ENCODE measurements around the gene RNF31. TPM values are rescaled to one million over a fixed set of nuclear protein-coding genes. Genes with fewer than 3 reads are reported as not detected.

The RNF31 gene
- total RNA-seq, 2 donors from 2014 or later, result 31.6 to 41.7 TPM

DNA sequence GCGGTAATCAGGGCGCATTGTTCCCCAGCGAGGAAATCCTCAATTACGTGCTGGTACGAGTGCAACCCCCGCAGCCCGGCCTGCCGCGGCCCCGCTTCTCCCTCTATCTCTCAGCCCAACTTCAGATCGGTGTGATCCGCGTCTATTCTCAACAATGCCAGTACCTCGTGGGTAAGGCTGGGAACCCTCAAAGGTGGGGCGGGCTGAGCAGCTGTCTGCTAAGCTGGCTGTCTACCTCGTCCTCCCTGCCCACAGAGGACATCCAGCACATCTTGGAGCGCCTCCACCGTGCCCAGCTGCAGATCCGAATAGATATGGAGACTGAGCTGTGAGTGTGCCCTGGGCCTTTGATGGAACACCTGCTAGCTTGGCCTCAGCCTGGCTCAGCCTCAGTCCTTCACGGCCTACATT is 25.6 kb downstream of the RNF31 start:
- intact Hi-C loops (cut with DNase I), result no loop called here
- ATAC-seq (no peak), DNase-seq (no peak)

DNA sequence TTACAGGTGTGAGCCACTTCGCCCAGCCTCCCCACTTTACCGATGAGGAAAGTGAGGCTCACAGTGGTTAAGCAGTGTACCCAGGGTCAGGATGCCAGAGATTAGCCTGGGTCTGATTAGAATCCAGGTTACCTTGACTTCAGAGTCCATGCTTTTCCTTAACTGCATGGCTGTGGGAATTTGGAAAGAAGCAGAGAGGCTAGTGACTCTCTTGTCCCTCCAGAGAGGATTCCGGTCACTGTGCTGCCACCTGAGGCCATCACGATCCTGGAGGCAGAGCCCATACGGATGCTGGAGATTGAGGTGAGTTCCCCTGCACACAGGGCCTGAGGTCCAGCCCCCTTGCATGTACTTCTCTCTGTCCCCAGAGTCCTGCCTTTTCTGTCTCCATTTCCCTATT is 29.3 kb downstream of the RNF31 start:
- intact Hi-C loops (cut with DNase I), result no loop called here
- ATAC-seq, result no peak
- no peak for DNase-seq

DNA sequence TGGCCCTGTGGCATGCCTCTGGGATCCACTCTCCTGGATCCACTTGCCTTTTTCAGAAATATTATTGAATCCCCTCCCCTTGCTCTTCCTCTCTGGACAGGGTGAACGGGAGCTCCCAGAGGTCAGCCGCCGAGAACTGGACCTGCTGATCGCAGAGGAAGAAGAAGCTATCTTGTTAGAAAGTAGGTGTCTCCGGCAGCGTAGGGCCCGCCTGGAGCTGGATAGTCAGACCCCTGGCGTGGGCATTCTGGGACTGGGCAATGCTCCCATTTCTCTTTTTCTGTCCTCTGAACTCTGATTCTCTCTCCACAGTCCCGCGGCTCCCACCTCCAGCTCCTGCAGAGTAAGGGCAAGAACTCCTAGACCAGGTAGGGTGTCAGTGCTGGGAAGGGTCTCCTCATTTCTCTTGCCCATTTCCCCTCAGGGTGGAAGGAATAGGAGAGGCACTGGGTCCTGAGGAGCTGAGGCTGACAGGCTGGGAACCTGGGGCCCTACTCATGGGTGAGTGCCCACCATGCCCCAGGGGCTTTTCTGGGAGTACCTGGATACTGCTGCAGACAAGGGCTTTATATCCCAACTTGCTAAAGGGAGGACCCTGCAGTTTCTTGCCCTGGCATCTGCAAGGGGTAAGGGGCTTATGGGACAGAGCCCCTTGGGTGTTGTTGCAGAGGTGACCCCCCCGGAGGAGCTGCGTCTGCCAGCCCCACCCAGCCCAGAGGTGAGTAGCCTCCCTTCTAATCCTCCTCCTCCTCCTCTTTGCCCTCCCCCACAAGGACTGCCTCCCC is 29.9 kb downstream of the RNF31 start:
- ATAC-seq (no peak), DNase-seq (no peak)
- intact Hi-C loops (cut with DNase I), result no loop called here

DNA sequence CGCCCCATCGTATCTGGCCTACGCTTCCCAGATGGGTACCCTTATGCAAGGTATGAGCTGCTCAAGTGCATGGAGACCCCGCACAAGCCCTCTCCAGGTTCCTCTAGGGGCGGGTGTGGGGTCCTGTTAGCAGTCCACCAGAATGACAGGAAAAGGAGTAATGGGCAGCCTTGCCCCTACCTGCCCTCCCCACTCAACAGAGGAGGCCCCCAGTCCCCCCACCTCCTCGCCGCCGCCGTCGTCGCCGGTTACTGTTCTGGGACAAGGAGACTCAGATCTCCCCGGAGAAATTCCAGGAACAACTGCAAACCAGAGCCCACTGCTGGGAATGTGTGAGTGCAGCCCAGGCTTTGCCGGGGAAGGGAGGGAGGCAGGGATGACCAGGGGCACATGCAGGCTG is 30.6 kb downstream of the RNF31 start:
- ATAC-seq, result no peak
- no peak for DNase-seq
- intact Hi-C loops (cut with DNase I), result no loop called here

- intact Hi-C loops (cut with DNase I), result no loop called here
- ATAC-seq, result no peak
- no peak for DNase-seq
These were observed 31.3 kb downstream of the RNF31 start for GRCh38 chr14:24178399-24179178.

DNA sequence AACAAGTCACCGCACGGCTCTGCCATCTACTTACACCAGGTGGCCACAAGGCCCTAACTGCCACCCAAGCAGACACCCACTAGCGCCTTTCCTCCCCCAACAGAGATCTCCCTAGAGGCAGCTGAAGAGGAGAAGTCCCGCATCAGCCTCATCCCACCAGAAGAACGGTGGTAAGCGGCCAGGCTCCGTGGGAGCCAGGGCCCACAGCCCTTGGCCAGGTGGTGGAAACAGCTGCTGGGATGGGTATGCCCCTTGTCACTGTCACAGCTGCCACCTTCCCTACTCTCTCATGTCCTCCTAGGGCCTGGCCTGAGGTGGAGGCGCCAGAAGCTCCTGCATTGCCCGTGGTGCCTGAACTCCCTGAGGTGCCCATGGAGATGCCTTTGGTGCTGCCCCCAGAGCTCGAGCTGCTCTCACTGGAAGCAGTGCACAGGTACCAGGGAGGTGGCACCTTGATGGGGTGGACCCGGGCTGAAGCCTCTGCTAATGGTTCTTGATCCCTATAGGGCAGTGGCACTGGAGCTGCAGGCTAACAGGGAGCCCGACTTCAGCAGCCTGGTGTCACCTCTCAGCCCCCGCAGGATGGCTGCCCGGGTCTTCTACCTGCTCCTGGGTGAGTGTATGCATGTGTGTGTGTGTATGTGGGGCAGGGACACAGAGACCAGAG is 32.1 kb downstream of the RNF31 start:
- peak in 1 of 2 donors; percentile 2 for ATAC-seq

GRCh38 chr14:24179961-24180796 is 32.9 kb downstream of the RNF31 start:
- intact Hi-C loops (cut with DNase I), result no loop called here
- ATAC-seq (peak; percentile 23 to 29), DNase-seq (no peak)

More for the DNA sequence above, 32.1 kb downstream of the RNF31 start:
- intact Hi-C loops (cut with DNase I), result no loop called here
- no peak for DNase-seq

DNA sequence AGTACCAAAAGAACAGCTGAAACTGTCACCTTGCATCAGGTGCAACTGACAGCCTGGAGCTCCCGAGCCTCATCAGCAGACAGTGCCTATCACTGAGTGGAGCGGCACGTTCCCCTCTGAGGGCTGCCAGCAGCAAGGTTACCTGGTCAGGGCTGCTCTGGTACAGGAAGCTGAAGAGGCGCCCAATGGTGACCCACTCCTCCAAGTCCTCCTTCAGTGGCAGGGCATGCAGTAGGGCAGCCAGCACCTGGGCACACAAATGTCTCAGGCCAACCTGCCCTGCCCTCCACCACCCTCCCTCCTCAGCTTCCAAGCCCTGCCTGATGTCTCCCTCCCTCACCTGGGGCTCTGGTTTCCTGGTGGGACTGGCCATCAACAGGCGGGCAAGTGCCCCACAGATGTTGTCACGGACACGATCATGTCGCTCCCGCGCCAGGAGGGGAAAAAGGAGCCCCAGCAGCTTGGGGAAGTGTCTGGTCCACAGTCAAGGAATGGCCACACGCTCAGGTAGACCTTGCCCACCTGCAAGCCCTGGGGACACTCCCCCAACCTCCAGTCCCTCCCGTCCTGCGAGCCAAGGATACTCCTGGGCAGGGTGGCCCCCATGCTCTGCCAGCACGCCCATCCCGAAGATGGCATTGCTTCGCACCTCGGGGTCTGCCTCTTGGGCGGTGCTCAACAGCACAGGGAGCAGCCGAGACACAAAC is 34.2 kb downstream of the RNF31 start:
- intact Hi-C loops (cut with DNase I), result no loop called here

GRCh38 chr14:24182110-24182882 is 35.0 kb downstream of the RNF31 start:
- intact Hi-C loops (cut with DNase I), result no loop called here
- ATAC-seq (no peak), DNase-seq (no peak)

More for the DNA sequence above, 34.2 kb downstream of the RNF31 start:
- DNase-seq (no peak), ATAC-seq (no peak)

DNA sequence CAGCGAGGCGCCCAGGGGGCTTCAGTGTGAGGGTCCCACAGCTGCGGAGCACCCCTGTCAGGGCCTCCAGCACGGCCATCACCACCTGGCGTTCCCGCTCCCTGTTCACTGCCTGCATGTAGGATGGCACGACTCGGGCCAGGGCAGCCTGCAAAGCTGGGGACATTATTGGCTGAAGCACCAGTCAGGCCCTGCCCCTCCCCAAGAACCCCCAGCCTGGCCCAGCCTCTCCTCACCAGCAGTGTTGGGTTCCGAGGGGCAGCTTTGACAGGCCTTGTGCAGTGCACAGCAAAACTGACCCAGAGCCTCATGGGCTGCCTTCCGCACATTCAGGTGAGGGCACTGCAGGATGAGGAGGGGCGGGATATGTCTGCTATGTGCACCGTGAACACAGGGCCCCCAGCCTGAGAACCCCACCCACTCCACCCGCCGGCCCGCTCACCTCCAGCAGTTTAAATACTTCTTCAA is 35.8 kb downstream of the RNF31 start:
- DNase-seq (no peak), ATAC-seq (no peak)

GRCh38 chr14:24184104-24184970 is 37.0 kb downstream of the RNF31 start:
- intact Hi-C loops (cut with DNase I), result no loop called here
- ATAC-seq, result no peak
- no peak for DNase-seq

More for the DNA sequence above, 35.8 kb downstream of the RNF31 start:
- intact Hi-C loops (cut with DNase I), result no loop called here

DNA sequence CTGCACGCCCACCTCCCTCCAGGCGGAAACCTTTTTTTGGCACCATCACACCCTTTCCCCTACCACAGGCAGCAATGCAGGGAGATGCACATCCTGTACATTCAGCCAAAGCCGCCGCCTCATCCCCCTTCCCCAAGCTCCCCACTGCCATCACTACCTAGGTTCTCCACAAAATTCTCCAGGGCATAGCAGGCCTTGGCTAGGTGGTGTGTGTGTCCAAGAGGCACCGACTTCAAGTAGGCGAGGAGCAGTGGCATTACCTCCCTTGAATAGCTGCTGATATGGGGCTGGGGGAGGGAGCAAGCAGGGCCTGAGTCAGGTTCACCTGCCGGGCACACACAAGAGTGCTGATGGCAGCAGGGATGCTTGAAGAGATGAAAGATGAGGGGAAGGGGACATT is 37.7 kb downstream of the RNF31 start:
- intact Hi-C loops (cut with DNase I), result no loop called here
- ATAC-seq (no peak), DNase-seq (no peak)

DNA sequence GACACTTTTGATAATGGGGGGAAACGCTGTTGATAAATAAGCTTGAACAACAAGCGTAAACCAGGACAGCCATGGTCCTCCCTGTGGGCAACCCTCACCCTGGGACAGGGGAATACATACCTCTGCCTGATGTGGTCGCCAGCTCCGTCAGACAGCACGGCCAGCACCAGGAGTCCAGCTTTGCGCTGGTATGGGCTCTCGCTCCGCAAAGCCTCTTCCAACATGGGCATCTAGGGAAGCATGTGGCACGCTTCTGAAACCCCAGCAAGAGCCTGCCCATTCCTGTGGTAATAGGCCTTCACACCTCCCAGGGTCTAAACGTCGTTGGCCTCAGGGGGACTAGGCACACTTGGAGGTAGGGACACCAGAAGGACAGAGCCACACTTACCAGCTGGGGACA is 38.4 kb downstream of the RNF31 start:
- intact Hi-C loops (cut with DNase I), result no loop called here
- DNase-seq (no peak), ATAC-seq (no peak)

GRCh38 chr14:24186831-24187538 is 39.7 kb downstream of the RNF31 start:
- intact Hi-C loops (cut with DNase I), result no loop called here
- ATAC-seq (no peak), DNase-seq (no peak)

DNA sequence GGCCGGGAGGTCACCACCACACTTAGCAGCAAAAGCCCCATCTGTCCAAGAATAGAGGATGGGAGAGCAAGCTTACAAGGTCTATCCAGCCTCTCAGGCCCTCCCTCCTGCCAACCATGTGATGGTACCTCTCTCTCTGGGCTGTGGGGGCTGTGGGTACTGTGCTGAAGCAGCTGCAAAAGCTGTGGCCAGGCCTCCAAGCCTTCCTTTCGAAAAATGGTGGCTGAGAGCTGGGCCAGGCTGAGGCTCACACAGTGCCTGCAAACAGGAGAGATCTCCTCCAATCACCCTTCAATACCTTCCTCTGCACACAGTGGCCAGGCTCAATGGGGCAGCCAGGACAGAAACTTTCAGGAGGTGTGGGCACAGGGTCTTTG is 40.2 kb downstream of the RNF31 start:
- ATAC-seq (no peak), DNase-seq (no peak)
- intact Hi-C loops (cut with DNase I), result no loop called here
